ENCODE data around the gene C1orf174. TPM values are rescaled to one million over a fixed set of nuclear protein-coding genes. Genes with fewer than 3 reads are reported as not detected.

C1orf174 gene
- total RNA-seq, 1 experiment from 2014 or later, result 22.1 TPM

GRCh38 chr1:3888301-3888700, 11.8 kb downstream of the C1orf174 start:
- no peak for DNase-seq
- POLR2A ChIA-PET (ENCODE audit: unreplicated experiment), result no interaction called here
- BruUV-seq (replicated peaks), result no TSS peak

GRCh38 chr1:3886691-3887090, 13.4 kb downstream of the C1orf174 start:
- H3K9me3 ChIP-seq (ENCODE audit: insufficient read depth, low read depth), result no peaks in the 10 kb centered on the region
- BruUV-seq (replicated peaks), result no TSS peak
- H3F3A ChIP-seq (ENCODE audit: insufficient read depth, low read depth), result no peaks in the 10 kb centered on the region
- DNase-seq, result no peak
- no peak overlapping the region for H2AFZ ChIP-seq
- POLR2A ChIA-PET (ENCODE audit: unreplicated experiment), result no interaction called here
- CTCF ChIA-PET, result no interaction called here
- H3K27me3 ChIP-seq (ENCODE audit: insufficient read depth, low read depth), result no peaks in the 10 kb centered on the region
- H3K4me3 ChIP-seq, result no peak overlapping the region
- no peaks in the 10 kb centered on the region for H3K4me1 ChIP-seq (replicated peaks; ENCODE audit: insufficient read depth)
- H3K4me2 ChIP-seq, result no peak overlapping the region
- TF ChIP-seq CTCF (conservative IDR thresholded peaks at IDR 0.05) (no peak), EZH2 (IDR thresholded peaks at IDR 0.05; ENCODE audit: low read depth) (no peak)
- H3K36me3 ChIP-seq (ENCODE audit: low read depth), result no peaks in the 10 kb centered on the region
- no peaks in the 10 kb centered on the region for H3K9me2 ChIP-seq (ENCODE audit: insufficient read depth)
- H3K27ac ChIP-seq, result no peak overlapping the region
- no peaks in the 10 kb centered on the region for H3K79me2 ChIP-seq (ENCODE audit: low read depth)
- intact Hi-C loops (cut with micrococcal nuclease; ENCODE audit: unreplicated experiment), result no loop called here
- H4K20me1 ChIP-seq (ENCODE audit: insufficient read depth), result peaks cover 2% of the 10 kb centered on the region; the same call in 1 of the 2 replicates

More at GRCh38 chr1:3888301-3888700, 11.8 kb downstream of the C1orf174 start:
- no peaks in the 10 kb centered on the region for H3K4me1 ChIP-seq (replicated peaks; ENCODE audit: insufficient read depth)
- H3K36me3 ChIP-seq (ENCODE audit: low read depth), result peaks cover 3% of the 10 kb centered on the region; the same call in 1 of the 2 replicates
- H3K9me3 ChIP-seq (ENCODE audit: insufficient read depth, low read depth), result no peaks in the 10 kb centered on the region
- no peaks in the 10 kb centered on the region for H3K9me2 ChIP-seq (ENCODE audit: insufficient read depth)
- CTCF ChIA-PET, result no interaction called here
- H3F3A ChIP-seq (ENCODE audit: insufficient read depth, low read depth), result 0 out of 2 replicates have a peak, but pooled peaks cover under 1% of the 10 kb centered on the region
- intact Hi-C loops (cut with micrococcal nuclease; ENCODE audit: unreplicated experiment), result no loop called here
- no peak overlapping the region for H3K4me3 ChIP-seq
- TF ChIP-seq CTCF (conservative IDR thresholded peaks at IDR 0.05), result no peak
- TF ChIP-seq EZH2 (IDR thresholded peaks at IDR 0.05; ENCODE audit: low read depth), result no peak
- H4K20me1 ChIP-seq (ENCODE audit: insufficient read depth), result peaks cover 10% of the 10 kb centered on the region
- no peaks in the 10 kb centered on the region for H3K27me3 ChIP-seq (ENCODE audit: insufficient read depth, low read depth)
- H3K79me2 ChIP-seq (ENCODE audit: low read depth), result no peaks in the 10 kb centered on the region
- no peak overlapping the region for H3K27ac ChIP-seq
- H3K4me2 ChIP-seq, result no peak overlapping the region
- H2AFZ ChIP-seq, result no peak overlapping the region

- BruUV-seq (replicated peaks), result no TSS peak
- no peak for DNase-seq
- Histone ChIP-seq H3F3A (ENCODE audit: insufficient read depth, low read depth) (no peaks in the 10 kb centered on the region), H3K27me3 (ENCODE audit: insufficient read depth, low read depth) (no peaks in the 10 kb centered on the region), H3K79me2 (ENCODE audit: low read depth) (no peaks in the 10 kb centered on the region), H3K4me2 (no peak overlapping the region), H3K9me2 (ENCODE audit: insufficient read depth) (no peaks in the 10 kb centered on the region), H3K36me3 (ENCODE audit: low read depth) (no peaks in the 10 kb centered on the region), H3K9me3 (ENCODE audit: insufficient read depth, low read depth) (no peaks in the 10 kb centered on the region), H3K27ac (no peak overlapping the region), H4K20me1 (ENCODE audit: insufficient read depth) (no peaks in the 10 kb centered on the region), H3K4me1 (replicated peaks; ENCODE audit: insufficient read depth) (no peaks in the 10 kb centered on the region), H3K4me3 (no peak overlapping the region), H2AFZ (no peak overlapping the region)
- CTCF ChIA-PET, result no interaction called here
- POLR2A ChIA-PET (ENCODE audit: unreplicated experiment), result no interaction called here
- no peak for TF ChIP-seq CTCF (conservative IDR thresholded peaks at IDR 0.05)
- TF ChIP-seq EZH2 (IDR thresholded peaks at IDR 0.05; ENCODE audit: low read depth), result no peak
- intact Hi-C loops (cut with micrococcal nuclease; ENCODE audit: unreplicated experiment), result no loop called here
Measured at GRCh38 chr1:3886106-3886670, 13.9 kb downstream of the C1orf174 start.

Data from PC-9 (cell line).